Measurements from ENCODE around the gene SRD5A1. TPM values are rescaled to one million over a fixed set of nuclear protein-coding genes. Genes with fewer than 3 reads are reported as not detected.

Gene SRD5A1
- total RNA-seq, 1 experiment from 2014 or later, result 24.7 TPM

DNA sequence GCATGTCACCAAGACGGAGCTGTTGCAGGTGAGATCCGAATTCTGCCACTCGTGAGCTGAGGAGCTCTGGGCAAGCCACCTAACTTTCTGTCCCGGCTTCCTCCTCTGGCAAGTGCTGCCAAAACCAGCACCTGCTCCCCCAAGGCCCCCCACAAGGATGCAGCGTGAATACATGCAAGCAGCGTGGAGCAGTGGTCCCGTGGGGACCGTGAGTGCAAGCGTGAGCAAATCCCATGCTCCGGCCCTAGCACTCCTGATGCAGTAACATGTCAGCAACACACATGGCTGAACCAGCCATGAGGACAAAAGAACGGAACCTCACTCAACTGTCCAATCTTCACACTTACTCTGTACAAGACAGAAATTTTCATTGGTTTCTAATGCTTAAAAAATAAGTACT, 31.4 kb upstream of the SRD5A1 start:
- ChIA-PET RAD21 (ENCODE audit: low non-redundant PET in 1 of 2, low total read pairs in 2 of 2, uncharacterized antibody in 2 of 2, unreplicated experiment in 2 of 2) (no interaction called here), POLR2A (no interaction called here)
- intact Hi-C loops (cut with micrococcal nuclease), result no loop called here

GRCh38 chr5:6602441-6602840, 30.8 kb upstream of the SRD5A1 start:
- no peak for DNase-seq (ENCODE audit: low read depth, low spot score)
- Histone ChIP-seq H3K9ac (ENCODE audit: low read length) (no peak overlapping the region), H3K79me2 (ENCODE audit: insufficient read depth, low read length) (peaks cover 32% of the 10 kb centered on the region), H4K20me1 (ENCODE audit: insufficient read depth) (peaks cover 8% of the 10 kb centered on the region; the same call in 1 of the 2 replicates), H3K9me2 (ENCODE audit: insufficient read depth) (no peaks in the 10 kb centered on the region), H2AFZ (ENCODE audit: low read depth, low read length, poor library complexity, severe bottlenecking) (no peak overlapping the region), H3K27me3 (ENCODE audit: insufficient read depth, low read length) (no peaks in the 10 kb centered on the region), H3K4me2 (ENCODE audit: low read length) (no peak overlapping the region), H3K36me3 (ENCODE audit: control insufficient read depth in 1 of 2, insufficient read depth in 2 of 2, low read length in 2 of 2) (peaks cover 74 to 75% of the 10 kb centered on the region in 2 experiments), H3K9me3 (ENCODE audit: control insufficient read depth in 1 of 2, insufficient read depth in 1 of 2, low read depth in 1 of 2, low read length in 2 of 2) (no peaks in the 10 kb centered on the region), H3K4me3 (replicated peaks in 1 of 2; ENCODE audit: low read depth in 1 of 2, low read length in 2 of 2) (no peak overlapping the region), H3K4me1 (ENCODE audit: control insufficient read depth in 1 of 2, insufficient read depth in 2 of 2, low read length in 2 of 2) (no peaks in the 10 kb centered on the region), H3K27ac (ENCODE audit: low read depth, low read length) (no peak overlapping the region)
- ChIA-PET POLR2A (no interaction called here), CTCF (no interaction called here), RAD21 (ENCODE audit: low non-redundant PET in 1 of 2, low total read pairs in 2 of 2, uncharacterized antibody in 2 of 2, unreplicated experiment in 2 of 2) (no interaction called here)
- intact Hi-C loops (cut with micrococcal nuclease), result no loop called here
- ATAC-seq, result no peak
- BruUV-seq (replicated peaks), result no TSS peak
- TF ChIP-seq POLR2AphosphoS5 (IDR thresholded peaks at IDR 0.05; ENCODE audit: low read depth, low read length), result no peak
- TF ChIP-seq CEBPB (IDR thresholded peaks at IDR 0.05; ENCODE audit: low read depth), result no peak
- TF ChIP-seq CBX3 (IDR thresholded peaks at IDR 0.05; ENCODE audit: low read depth), result no peak
- TF ChIP-seq FOSL1 (IDR thresholded peaks at IDR 0.05; ENCODE audit: low read depth), result no peak
- no peak for TF ChIP-seq SIN3A (IDR thresholded peaks at IDR 0.05; ENCODE audit: low read depth)
- TF ChIP-seq SP1 (IDR thresholded peaks at IDR 0.05; ENCODE audit: low read depth), result no peak
- TF ChIP-seq, protein P1, sequence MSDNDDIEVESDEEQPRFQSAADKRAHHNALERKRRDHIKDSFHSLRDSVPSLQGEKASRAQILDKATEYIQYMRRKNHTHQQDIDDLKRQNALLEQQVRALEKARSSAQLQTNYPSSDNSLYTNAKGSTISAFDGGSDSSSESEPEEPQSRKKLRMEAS (IDR thresholded peaks at IDR 0.05), result no peak
- no peak for TF ChIP-seq ZFX (IDR thresholded peaks at IDR 0.05)
- TF ChIP-seq POLR2A (IDR thresholded peaks at IDR 0.05; ENCODE audit: borderline replicate concordance, extremely low read depth, insufficient read depth, insufficient read length), result no peak
- TF ChIP-seq TCF7L2 (IDR thresholded peaks at IDR 0.05; ENCODE audit: borderline replicate concordance, extremely low read depth, insufficient read depth, insufficient read length), result no peak

More for the DNA sequence above, 31.4 kb upstream of the SRD5A1 start:
- no peaks in the 10 kb centered on the region for H3K9me2 ChIP-seq (ENCODE audit: insufficient read depth)
- no peaks in the 10 kb centered on the region for H3K4me1 ChIP-seq (ENCODE audit: control insufficient read depth in 1 of 2, insufficient read depth in 2 of 2, low read length in 2 of 2)
- no peak overlapping the region for H3K4me3 ChIP-seq (replicated peaks in 1 of 2; ENCODE audit: low read depth in 1 of 2, low read length in 2 of 2)
- H3K9ac ChIP-seq (ENCODE audit: low read length), result no peak overlapping the region
- H3K79me2 ChIP-seq (ENCODE audit: insufficient read depth, low read length), result peaks cover 26% of the 10 kb centered on the region
- no peak overlapping the region for H2AFZ ChIP-seq (ENCODE audit: low read depth, low read length, poor library complexity, severe bottlenecking)
- TF ChIP-seq CBX3 (IDR thresholded peaks at IDR 0.05; ENCODE audit: low read depth), result no peak
- no peak for TF ChIP-seq FOSL1 (IDR thresholded peaks at IDR 0.05; ENCODE audit: low read depth)
- TF ChIP-seq SIN3A (IDR thresholded peaks at IDR 0.05; ENCODE audit: low read depth), result no peak
- TF ChIP-seq ZFX (IDR thresholded peaks at IDR 0.05), result no peak
- no peak for TF ChIP-seq JUND (IDR thresholded peaks at IDR 0.05)
- TF ChIP-seq ZNF274 (IDR thresholded peaks at IDR 0.05; ENCODE audit: low read depth, low read length), result no peak
- TF ChIP-seq CEBPB (IDR thresholded peaks at IDR 0.05; ENCODE audit: low read depth), result no peak
- no peak for TF ChIP-seq RAD21 (IDR thresholded peaks at IDR 0.05; ENCODE audit: low read depth)
- CTCF ChIA-PET, result no interaction called here
- no peaks in the 10 kb centered on the region for H3K27me3 ChIP-seq (ENCODE audit: insufficient read depth, low read length)
- no peak overlapping the region for H3K4me2 ChIP-seq (ENCODE audit: low read length)
- ATAC-seq, result no peak
- H3K36me3 ChIP-seq (ENCODE audit: control insufficient read depth in 1 of 2, insufficient read depth in 2 of 2, low read length in 2 of 2), result peaks cover 68 to 73% of the 10 kb centered on the region in 2 experiments
- peaks cover 8% of the 10 kb centered on the region; the same call in 1 of the 2 replicates for H4K20me1 ChIP-seq (ENCODE audit: insufficient read depth)
- DNase-seq (ENCODE audit: low read depth, low spot score), result no peak
- H3K9me3 ChIP-seq (ENCODE audit: control insufficient read depth in 1 of 2, insufficient read depth in 1 of 2, low read depth in 1 of 2, low read length in 2 of 2), result no peaks in the 10 kb centered on the region
- no TSS peak for BruUV-seq (replicated peaks)
- H3K27ac ChIP-seq (ENCODE audit: low read depth, low read length), result no peak overlapping the region

Measured in HCT116 (cell line).